Activated CD8-positive, alpha-beta memory T cell treated with anti-CD3 and anti-CD28 coated beads, Interleukin-2, amount 50 U/mL, for 24 hours (primary cell): Measurements from ENCODE around the gene FAM20C.

Experiments
- DNase-seq: peaks from one replicate; pipeline ENCODE4 v3.0.0-alpha.2; 2020; ENCODE audit errors: extremely low read depth

Gene FAM20C

GRCh38 chr7:208816-209215, 16.4 kb downstream of the FAM20C start:
- DNase-seq, result no peak

GRCh38 chr7:209416-209815, 17.0 kb downstream of the FAM20C start:
- no peak for DNase-seq

- no peak for DNase-seq
Observed at GRCh38 chr7:209906-210305, 17.5 kb downstream of the FAM20C start.

GRCh38 chr7:210401-210925, 18.1 kb downstream of the FAM20C start:
- DNase-seq, result no peak

GRCh38 chr7:211033-211714, 18.8 kb downstream of the FAM20C start:
- DNase-seq, result no peak

GRCh38 chr7:211715-212058, 19.3 kb downstream of the FAM20C start:
- no peak for DNase-seq

GRCh38 chr7:212754-213153, 20.4 kb downstream of the FAM20C start:
- no peak for DNase-seq

GRCh38 chr7:213324-213993, 21.1 kb downstream of the FAM20C start:
- DNase-seq, result no peak

- no peak for DNase-seq
Observed at GRCh38 chr7:214410-215212, 22.2 kb downstream of the FAM20C start.

- DNase-seq, result no peak
Observed at GRCh38 chr7:216360-217300, 24.3 kb downstream of the FAM20C start.

- DNase-seq, result no peak
Observed at GRCh38 chr7:217781-218180, 25.4 kb downstream of the FAM20C start.

- no peak for DNase-seq
Observed at GRCh38 chr7:218316-218715, 25.9 kb downstream of the FAM20C start.

GRCh38 chr7:218896-219580, 26.7 kb downstream of the FAM20C start:
- DNase-seq, result no peak

- DNase-seq, result no peak
Observed at GRCh38 chr7:219581-220150, 27.3 kb downstream of the FAM20C start.

GRCh38 chr7:220151-220841, 27.9 kb downstream of the FAM20C start:
- DNase-seq, result no peak

GRCh38 chr7:221978-222715, 29.8 kb downstream of the FAM20C start:
- DNase-seq, result no peak

GRCh38 chr7:222716-223041, 30.3 kb downstream of the FAM20C start:
- no peak for DNase-seq

GRCh38 chr7:223118-223800, 30.9 kb downstream of the FAM20C start:
- DNase-seq, result no peak

GRCh38 chr7:223861-224260, 31.5 kb downstream of the FAM20C start:
- DNase-seq, result no peak
